ENCODE measurements around the gene ACER3.
"Not testable (repeated sequence)": the region's sequence is repeated elsewhere in the genome, so short reads cannot be mapped to it uniquely, and the experiment has no call there.

The ACER3 gene

DNA sequence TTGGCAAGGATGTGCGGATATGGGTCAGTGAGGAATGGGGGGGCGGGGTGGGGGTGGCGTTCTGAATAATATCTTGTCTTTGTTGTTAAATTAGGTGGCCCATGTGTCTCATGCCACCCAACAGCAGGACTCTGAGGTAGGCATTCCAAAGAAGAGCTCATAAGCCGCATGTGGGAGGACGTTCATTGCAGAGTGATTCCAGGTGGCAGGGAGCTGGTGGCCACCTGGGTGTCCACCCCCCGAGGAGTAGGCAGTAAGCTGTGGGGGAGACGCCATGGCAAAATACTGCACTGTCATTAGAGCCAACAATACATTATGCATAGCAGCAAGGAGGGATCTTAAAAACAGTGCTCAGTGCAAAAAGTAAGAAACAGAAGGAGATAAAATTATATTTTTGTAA is 191.8 kb downstream of the ACER3 start:
- no peak overlapping the region for H3K27ac Mint-ChIP-seq
- no peaks in the 10 kb centered on the region for H3K9me3 Mint-ChIP-seq (ENCODE audit: low read depth)

DNA sequence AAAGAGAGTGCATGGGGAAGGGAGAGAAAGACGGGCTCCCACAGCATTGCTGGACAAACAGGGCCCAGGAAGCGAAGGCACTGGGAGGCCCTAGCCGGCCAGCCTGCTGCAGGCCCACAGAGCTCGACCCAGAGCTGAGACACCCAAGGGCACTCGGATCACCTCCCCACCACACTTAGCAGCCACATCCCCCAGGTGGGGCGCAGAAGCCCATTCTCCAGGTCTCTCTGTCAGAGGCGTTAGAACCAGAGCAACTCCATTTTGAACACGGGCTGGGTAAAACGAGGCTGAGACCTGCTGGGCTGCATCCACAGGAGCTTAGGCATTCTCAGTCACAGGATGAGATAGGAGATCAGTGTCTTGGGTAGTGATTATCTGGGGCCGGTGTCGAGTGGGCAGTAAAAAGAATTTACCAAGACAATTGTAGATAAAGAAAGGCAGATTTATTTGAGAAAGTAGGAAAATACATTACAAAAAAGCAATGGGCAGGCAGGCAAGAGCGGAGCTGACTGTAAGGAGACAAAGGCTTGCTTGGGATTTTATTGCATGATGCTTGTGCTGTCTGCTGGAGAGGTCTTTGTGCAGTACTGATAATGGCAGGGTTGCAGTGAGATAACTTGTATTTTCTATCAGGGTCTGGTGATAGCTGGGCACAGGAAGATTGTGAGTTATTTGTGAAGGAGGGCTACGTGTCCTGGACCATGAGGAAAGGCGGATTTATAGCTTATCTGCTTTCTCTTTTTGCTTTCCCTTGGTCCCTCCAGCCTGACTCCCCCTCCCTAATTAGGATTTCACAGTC is 192.7 kb downstream of the ACER3 start:
- peaks cover 2% of the 10 kb centered on the region for H3K36me3 Mint-ChIP-seq
- no peak overlapping the region for H3K27ac Mint-ChIP-seq
- H3K27me3 Mint-ChIP-seq: no peaks in the 10 kb centered on the region
- no peaks in the 10 kb centered on the region for H3K4me1 Mint-ChIP-seq (ENCODE audit: low read depth)
- no peaks in the 10 kb centered on the region for H3K9me3 Mint-ChIP-seq (ENCODE audit: low read depth)
- no peak overlapping the region for H3K4me3 Mint-ChIP-seq

More for the DNA sequence above, 191.8 kb downstream of the ACER3 start:
- H3K4me3 Mint-ChIP-seq: no peak overlapping the region
- H3K36me3 Mint-ChIP-seq: peaks cover 2% of the 10 kb centered on the region
- no peaks in the 10 kb centered on the region for H3K4me1 Mint-ChIP-seq (ENCODE audit: low read depth)
- H3K27me3 Mint-ChIP-seq: no peaks in the 10 kb centered on the region

DNA sequence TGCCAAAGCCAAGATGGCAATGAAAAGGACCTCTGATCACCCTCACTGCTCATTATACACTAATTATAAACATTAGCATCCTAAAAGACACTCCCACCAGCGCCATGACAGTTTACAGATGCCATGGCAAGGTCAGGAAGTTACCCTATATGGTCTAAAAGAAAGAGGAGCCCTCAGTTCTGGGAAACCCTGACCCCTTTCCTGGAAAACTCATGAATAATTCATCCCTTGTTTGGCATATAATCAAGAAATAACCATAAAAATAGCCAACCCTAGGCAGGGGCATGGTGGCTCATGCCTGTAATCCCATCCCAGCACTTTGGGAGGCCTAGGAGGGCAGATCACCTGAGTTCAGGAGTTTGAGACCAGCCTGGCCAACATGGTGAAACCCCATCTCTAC is 193.4 kb downstream of the ACER3 start:
- no peaks in the 10 kb centered on the region for H3K4me1 Mint-ChIP-seq (ENCODE audit: low read depth)
- H3K4me3 Mint-ChIP-seq: no peak overlapping the region
- no peaks in the 10 kb centered on the region for H3K9me3 Mint-ChIP-seq (ENCODE audit: low read depth)
- H3K27ac Mint-ChIP-seq: no peak overlapping the region
- H3K27me3 Mint-ChIP-seq: no peaks in the 10 kb centered on the region
- peaks cover 2% of the 10 kb centered on the region for H3K36me3 Mint-ChIP-seq

DNA sequence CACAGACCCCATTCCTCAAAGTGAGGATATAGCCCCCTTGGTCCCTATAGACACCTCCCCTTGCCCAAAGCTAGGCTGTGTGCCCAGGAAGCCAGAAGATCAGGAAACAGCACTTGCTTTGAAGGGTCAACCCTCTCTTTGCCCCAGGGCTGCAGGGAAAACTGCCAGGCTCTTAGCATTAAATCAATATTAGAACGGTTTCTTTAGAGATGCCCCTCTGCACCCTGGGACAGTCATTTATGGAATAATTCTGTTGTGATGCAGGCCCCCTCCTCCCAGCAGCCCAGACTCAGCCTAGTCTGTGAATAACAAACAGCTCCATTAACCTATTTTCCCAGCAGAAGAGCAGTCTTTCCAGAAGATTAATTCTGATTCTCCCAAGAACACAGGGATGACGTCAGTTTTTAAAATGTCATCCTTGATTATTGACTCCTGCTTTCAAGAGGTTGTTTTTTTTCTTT is 194.4 kb downstream of the ACER3 start:
- Mint-ChIP-seq H3K4me3 (no peak overlapping the region), H3K27me3 (no peaks in the 10 kb centered on the region), H3K27ac (no peak overlapping the region), H3K4me1 (ENCODE audit: low read depth) (no peaks in the 10 kb centered on the region), H3K36me3 (peaks cover 2% of the 10 kb centered on the region), H3K9me3 (ENCODE audit: low read depth) (no peaks in the 10 kb centered on the region)

DNA sequence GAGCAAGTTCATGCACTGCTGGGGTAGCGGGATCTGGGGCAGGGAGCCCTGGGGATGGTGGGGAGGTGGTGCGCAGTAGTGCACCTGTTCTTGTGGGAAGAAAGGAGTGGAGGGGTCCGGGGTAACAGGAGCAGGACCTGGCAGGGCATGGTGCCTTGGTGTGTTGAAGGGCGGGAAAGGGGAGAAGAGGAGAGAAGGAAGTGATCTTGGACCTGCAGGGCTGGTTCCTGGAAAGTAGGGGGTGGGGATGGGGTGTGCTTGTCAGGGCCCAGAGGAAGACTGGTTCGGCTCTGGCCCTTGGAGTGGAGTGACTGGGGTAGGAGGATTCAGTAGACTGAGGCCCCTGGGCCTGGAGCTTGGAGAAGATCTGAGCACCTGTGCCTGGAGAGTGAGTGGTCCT is 195.2 kb downstream of the ACER3 start:
- H3K27me3 Mint-ChIP-seq: no peaks in the 10 kb centered on the region
- H3K9me3 Mint-ChIP-seq (ENCODE audit: low read depth): no peaks in the 10 kb centered on the region
- H3K4me3 Mint-ChIP-seq: no peak overlapping the region
- no peaks in the 10 kb centered on the region for H3K4me1 Mint-ChIP-seq (ENCODE audit: low read depth)
- H3K36me3 Mint-ChIP-seq: peaks cover 2% of the 10 kb centered on the region
- H3K27ac Mint-ChIP-seq: no peak overlapping the region

DNA sequence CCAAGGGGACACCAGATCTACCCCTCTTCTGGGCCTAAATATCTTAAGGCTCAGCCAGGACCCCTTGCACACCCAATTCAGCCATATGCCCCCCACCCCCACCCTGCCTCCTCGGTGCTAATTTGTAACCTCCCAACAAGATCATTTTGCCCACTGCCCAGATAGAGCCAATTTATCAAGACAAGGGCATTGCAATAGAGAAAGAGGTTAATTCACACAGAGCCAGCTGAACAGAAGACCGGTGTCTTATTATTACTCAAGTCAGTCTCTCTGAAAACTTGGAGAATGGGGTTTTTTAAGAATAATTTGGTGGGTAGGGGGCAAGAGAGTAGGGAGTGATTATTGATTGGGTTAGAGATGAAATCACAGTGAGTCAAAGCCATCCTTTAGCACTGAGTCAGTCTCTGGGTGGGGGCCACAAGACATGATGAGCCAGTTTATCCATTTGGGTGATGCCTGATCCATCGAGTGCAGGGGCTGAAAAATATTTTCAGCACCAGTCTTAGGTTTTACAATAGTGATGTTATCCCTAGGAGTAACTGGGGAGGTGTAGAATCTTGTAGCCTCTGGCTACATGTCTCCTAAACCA is 196.2 kb downstream of the ACER3 start:
- H3K27ac Mint-ChIP-seq: no peak overlapping the region
- H3K27me3 Mint-ChIP-seq: no peaks in the 10 kb centered on the region
- no peak overlapping the region for H3K4me3 Mint-ChIP-seq
- peaks cover 4% of the 10 kb centered on the region for H3K36me3 Mint-ChIP-seq
- no peaks in the 10 kb centered on the region for H3K4me1 Mint-ChIP-seq (ENCODE audit: low read depth)
- no peaks in the 10 kb centered on the region for H3K9me3 Mint-ChIP-seq (ENCODE audit: low read depth)

DNA sequence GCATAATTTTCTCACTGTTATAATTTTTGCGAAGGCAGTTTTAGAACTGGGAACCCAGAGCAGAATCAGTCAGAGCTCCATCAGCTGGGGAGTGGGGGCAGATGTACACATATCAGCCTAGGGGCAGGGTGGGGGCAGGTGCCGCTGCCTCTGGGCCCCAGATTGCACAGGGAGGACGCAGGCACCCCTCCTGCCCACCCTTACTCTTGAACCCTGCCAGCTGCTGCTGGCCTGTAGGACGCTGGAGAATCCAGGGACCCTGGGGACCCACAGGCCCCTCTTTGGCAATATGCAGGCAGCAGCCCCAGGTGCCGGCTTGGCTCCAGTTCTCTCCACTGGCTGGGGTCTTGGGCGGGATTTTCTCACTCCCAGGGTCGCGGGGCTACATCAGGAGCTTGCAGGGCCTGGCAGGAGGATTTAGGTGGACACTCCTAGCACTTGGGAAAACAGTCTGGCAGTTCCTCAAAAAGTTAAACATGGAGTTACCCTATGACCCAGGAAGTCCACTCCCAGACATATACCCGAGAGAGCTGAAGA is 197.3 kb downstream of the ACER3 start:
- H3K9me3 Mint-ChIP-seq (ENCODE audit: low read depth): no peaks in the 10 kb centered on the region

DNA sequence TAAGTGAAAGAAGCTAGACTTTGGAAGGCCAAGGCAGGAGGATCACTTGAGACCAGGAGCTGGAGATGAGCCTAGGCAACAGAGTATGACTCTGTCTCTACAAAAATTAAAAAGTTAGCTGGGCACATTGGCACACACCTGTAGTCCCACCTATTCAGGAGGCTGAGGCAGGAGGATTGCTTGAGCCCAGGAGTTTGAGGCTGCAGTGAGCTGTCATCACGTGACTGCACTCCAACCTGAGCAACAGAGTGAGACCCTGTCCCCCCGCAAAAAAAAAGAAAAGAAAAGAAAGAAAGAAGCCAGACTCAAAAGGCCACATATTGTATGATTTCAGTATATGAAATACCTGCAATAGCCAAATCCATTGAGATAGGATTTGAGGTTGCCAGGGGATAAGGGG is 198.2 kb downstream of the ACER3 start:
- Mint-ChIP-seq H3K9me3 (ENCODE audit: low read depth) (no peaks in the 10 kb centered on the region), H3K27ac (no peak overlapping the region), H3K36me3 (peaks cover 4% of the 10 kb centered on the region), H3K4me3 (no peak overlapping the region), H3K27me3 (no peaks in the 10 kb centered on the region), H3K4me1 (ENCODE audit: low read depth) (no peaks in the 10 kb centered on the region)

More for the DNA sequence above, 197.3 kb downstream of the ACER3 start:
- H3K27me3 Mint-ChIP-seq: no peaks in the 10 kb centered on the region
- no peaks in the 10 kb centered on the region for H3K4me1 Mint-ChIP-seq (ENCODE audit: low read depth)
- no peak overlapping the region for H3K27ac Mint-ChIP-seq
- H3K4me3 Mint-ChIP-seq: no peak overlapping the region
- H3K36me3 Mint-ChIP-seq: peaks cover 4% of the 10 kb centered on the region

DNA sequence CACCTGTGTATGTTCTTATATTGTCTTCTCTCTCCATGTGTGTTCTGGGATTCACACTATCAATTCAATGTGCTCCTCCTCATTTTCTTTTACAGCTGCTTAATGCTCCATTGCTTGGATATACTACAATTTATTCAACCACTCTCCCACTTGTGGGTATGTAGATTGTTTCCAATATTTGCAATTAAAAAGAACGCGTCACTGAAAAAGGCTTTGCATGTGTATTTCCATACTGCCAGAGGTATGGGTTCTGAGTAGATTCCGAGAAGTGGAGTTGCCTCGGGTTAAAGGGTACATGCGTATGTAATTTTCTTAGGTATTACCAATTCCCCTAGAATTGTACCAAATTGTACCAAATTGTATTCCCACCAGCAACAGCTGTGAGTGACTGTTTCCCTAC is 199.1 kb downstream of the ACER3 start:
- H3K9me3 Mint-ChIP-seq (ENCODE audit: low read depth): no peaks in the 10 kb centered on the region

DNA sequence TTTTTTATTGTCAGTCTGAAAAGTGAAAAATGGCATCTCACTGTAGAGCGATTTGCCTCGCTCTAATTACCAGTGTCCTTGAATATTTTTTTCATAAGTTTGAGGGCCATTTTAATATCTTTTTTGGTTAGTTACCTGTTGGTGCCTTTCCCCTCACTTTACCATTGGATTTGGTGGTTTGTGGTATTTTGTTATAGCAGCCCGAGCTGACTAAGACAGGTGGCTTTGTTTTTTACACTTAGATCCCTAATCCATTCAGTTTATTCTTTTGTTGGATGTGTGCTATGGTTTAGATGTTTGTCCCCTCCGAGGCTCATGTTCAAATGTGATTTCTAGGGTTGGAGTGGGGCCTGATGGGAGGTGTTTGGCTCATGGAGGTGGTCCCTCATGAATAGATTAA is 199.5 kb downstream of the ACER3 start:
- H3K9me3 Mint-ChIP-seq (ENCODE audit: low read depth): no peaks in the 10 kb centered on the region
- H3K27ac Mint-ChIP-seq: no peak overlapping the region
- no peak overlapping the region for H3K4me3 Mint-ChIP-seq
- H3K4me1 Mint-ChIP-seq (ENCODE audit: low read depth): no peaks in the 10 kb centered on the region
- H3K36me3 Mint-ChIP-seq: peaks cover 4% of the 10 kb centered on the region
- no peaks in the 10 kb centered on the region for H3K27me3 Mint-ChIP-seq

More for the DNA sequence above, 199.1 kb downstream of the ACER3 start:
- Mint-ChIP-seq H3K4me1 (ENCODE audit: low read depth) (no peaks in the 10 kb centered on the region), H3K4me3 (no peak overlapping the region), H3K27me3 (no peaks in the 10 kb centered on the region), H3K27ac (no peak overlapping the region), H3K36me3 (peaks cover 4% of the 10 kb centered on the region)

DNA sequence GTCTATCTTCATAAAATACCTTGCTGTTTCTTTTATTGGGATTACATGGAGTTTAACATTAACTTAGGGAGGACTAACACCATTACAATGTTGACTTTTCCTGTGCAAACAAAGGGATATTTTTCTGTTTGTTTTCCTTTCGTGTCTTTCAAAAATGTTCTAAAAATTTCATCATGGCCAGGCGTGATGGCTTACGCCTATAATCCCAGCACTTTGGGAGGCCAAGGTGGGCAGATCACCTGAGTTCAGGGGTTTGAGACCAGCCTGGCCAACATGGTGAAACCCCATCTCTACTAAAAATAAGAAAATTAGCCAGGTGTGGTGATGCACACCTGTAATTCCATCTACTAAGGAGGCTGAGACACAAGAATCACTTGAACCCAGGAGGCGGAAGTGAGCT is 200.5 kb downstream of the ACER3 start:
- H3K27ac Mint-ChIP-seq; H3K36me3 Mint-ChIP-seq; H3K4me3 Mint-ChIP-seq; H3K4me1 Mint-ChIP-seq (ENCODE audit: low read depth); H3K27me3 Mint-ChIP-seq; H3K9me3 Mint-ChIP-seq (ENCODE audit: low read depth): not testable (repeated sequence)

DNA sequence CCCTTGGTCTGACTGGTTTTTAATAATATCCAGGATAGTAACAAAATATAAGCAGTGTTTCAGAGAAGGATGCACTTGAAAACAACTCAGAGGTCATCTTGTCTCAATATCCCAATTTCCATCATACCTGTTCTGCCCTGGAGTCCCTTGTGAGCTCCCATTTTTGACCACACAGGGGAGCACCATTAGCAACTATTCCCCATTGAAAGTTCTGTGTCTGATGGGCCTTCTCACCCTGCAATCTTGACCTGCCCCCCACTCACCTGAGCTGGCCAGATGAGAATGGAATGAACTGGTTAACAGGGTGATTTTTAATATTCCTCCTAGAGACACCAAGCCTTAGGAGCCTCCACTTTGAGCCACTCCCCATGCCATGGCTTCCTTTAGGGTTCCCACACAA is 202.2 kb downstream of the ACER3 start:
- Mint-ChIP-seq H3K27ac (no peak overlapping the region), H3K27me3 (no peaks in the 10 kb centered on the region), H3K4me3 (no peak overlapping the region), H3K4me1 (ENCODE audit: low read depth) (peaks cover 11% of the 10 kb centered on the region), H3K36me3 (peaks cover 2% of the 10 kb centered on the region), H3K9me3 (ENCODE audit: low read depth) (no peaks in the 10 kb centered on the region)

DNA sequence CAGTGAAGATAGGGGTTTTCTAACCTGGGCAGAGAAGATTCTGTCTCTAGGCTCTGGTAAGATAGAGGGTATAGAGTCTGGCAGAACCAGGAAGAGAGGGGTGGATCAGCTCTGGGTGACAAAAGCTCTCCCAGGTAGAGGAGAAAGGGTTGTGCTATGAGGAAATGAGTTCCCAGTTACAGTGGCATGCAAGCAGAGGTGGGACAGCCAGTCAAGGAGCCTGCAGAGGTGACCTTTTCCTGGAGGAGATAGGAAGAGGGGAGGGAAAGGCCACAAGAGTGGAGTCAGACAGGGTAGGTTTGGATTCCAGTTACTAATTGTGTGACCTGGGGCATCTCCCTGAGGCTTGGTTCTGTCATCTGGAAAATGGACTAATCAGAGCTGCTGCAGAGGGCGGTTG is 202.7 kb downstream of the ACER3 start:
- H3K36me3 Mint-ChIP-seq: peaks cover 2% of the 10 kb centered on the region
- H3K4me1 Mint-ChIP-seq (ENCODE audit: low read depth): peaks cover 15% of the 10 kb centered on the region
- no peaks in the 10 kb centered on the region for H3K9me3 Mint-ChIP-seq (ENCODE audit: low read depth)
- no peaks in the 10 kb centered on the region for H3K27me3 Mint-ChIP-seq
- H3K4me3 Mint-ChIP-seq: no peak overlapping the region
- H3K27ac Mint-ChIP-seq: peak overlapping the region; percentile 46

DNA sequence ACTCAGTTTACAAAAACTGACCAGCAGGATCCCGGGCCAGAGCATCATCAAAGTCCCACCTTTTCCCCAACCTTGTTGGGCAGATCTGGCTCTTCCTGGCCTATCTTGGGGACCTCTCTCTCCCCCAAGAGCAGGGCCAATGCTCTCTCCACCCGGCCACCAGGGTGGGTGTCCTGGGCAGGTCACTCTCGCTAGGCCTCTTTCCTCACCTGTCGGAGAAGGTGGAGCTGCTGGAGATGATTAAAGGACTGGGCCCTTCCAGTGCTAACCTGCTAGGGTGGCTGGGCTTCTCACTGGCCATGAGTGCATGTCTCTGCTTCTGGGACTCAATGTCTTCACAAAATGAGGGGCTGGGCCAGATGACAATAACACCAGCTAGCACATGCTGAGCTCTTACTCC is 203.1 kb downstream of the ACER3 start:
- H3K4me1 Mint-ChIP-seq (ENCODE audit: low read depth): peaks cover 16% of the 10 kb centered on the region
- H3K27ac Mint-ChIP-seq: no peak overlapping the region
- peaks cover 2% of the 10 kb centered on the region for H3K36me3 Mint-ChIP-seq
- H3K27me3 Mint-ChIP-seq: no peaks in the 10 kb centered on the region
- no peaks in the 10 kb centered on the region for H3K9me3 Mint-ChIP-seq (ENCODE audit: low read depth)
- no peak overlapping the region for H3K4me3 Mint-ChIP-seq

DNA sequence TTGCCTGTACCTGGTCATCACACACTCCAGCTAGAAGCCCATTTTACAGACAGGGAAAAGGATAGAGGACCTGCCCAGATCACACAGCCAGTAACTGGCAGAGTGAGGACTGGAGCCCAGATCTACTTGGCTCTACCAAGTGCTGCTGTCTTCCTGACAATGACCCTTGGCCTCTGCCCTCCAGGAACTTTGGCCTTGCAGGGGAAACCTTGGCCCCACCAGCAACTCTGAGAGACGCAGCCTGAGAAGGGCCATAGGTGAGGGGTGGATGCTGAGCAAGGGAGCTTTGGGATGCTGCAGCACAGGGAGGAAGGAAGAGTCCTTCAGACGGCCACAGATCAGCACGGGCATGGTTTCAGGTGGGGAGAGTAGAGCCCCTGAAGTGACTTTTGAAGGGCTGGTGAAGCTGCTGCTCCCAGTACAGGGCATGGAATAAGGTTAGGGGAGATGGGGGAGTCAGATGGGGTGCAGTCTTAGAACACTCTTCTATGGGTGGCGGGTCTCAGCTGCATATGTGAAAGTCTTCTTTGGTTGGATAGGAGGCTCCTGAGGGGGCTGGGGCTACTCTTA is 204.0 kb downstream of the ACER3 start:
- no peaks in the 10 kb centered on the region for H3K9me3 Mint-ChIP-seq (ENCODE audit: low read depth)
- peaks cover 16% of the 10 kb centered on the region for H3K4me1 Mint-ChIP-seq (ENCODE audit: low read depth)
- H3K27me3 Mint-ChIP-seq: no peaks in the 10 kb centered on the region
- peak overlapping the region; percentile 51 for H3K4me3 Mint-ChIP-seq
- H3K27ac Mint-ChIP-seq: no peak overlapping the region
- peaks cover 2% of the 10 kb centered on the region for H3K36me3 Mint-ChIP-seq
